H1 (cell line): Measurements from ENCODE around the gene DNAH12. TPM values are rescaled to one million over a fixed set of nuclear protein-coding genes. Genes with fewer than 3 reads are reported as not detected.

ENCODE experiments used
- CTCF ChIA-PET: fragments of 300-600 bp; sonication (Branson Sonifier 250); formaldehyde crosslinking; loops from one replicate; lab custom pipeline; 2021; ENCODE audit not compliant: partially characterized antibody; lab: Charles Lee
- POLR2A ChIA-PET: fragments of 300-600 bp; sonication (Branson Sonifier 250); formaldehyde crosslinking; loops from one replicate; lab custom pipeline; 2021; ENCODE audit warnings: inconsistent platforms; ENCODE audit not compliant: partially characterized antibody; lab: Charles Lee
- DNase-seq, 2 experiments: peaks; one replicate each; pipeline versions ENCODE4 v3.0.0 to v3.0.0-alpha.2; 2010 to 2022; ENCODE audit warnings: low spot score in 2 of 2, low read depth in 1 of 2, mixed read lengths in 1 of 2
- FAIRE-seq: peaks from 2 replicates; lab custom pipeline; 2011; peaks lifted over from hg19 to GRCh38; lab: Jason Lieb, UNC
- H2AFZ ChIP-seq: 2 replicates; pipeline ENCODE4 v1.8.1; 2012; ENCODE audit warnings: low read length, inconsistent platforms
- H2AK5ac ChIP-seq: 2 replicates; pipeline ENCODE4 v1.6.1; 2013; ENCODE audit warnings: low read depth, low read length
- H2BK120ac ChIP-seq: replicated peaks from 2 replicates; pipeline ENCODE3; 2013; ENCODE audit warnings: low read depth, low read length, inconsistent platforms
- H2BK12ac ChIP-seq: 2 replicates; pipeline ENCODE4 v1.6.1; 2013; ENCODE audit warnings: low read depth, low read length
- H2BK15ac ChIP-seq: 2 replicates; pipeline ENCODE4 v1.6.1; 2013; ENCODE audit warnings: low read length
- H2BK20ac ChIP-seq: 2 replicates; pipeline ENCODE4 v1.6.1; 2013; ENCODE audit warnings: low read length
- H2BK5ac ChIP-seq: 2 replicates; pipeline ENCODE4 v1.6.1; 2013; ENCODE audit warnings: low read depth, low read length
- H3K14ac ChIP-seq: 2 replicates; pipeline ENCODE4 v1.6.1; 2013; ENCODE audit warnings: inconsistent platforms; ENCODE audit not compliant: insufficient read length
- H3K18ac ChIP-seq: 2 replicates; pipeline ENCODE4 v1.6.1; 2013; ENCODE audit warnings: low read length; ENCODE audit errors: extremely low read depth
- H3K23ac ChIP-seq: 2 replicates; pipeline ENCODE4 v1.6.1; 2013; ENCODE audit warnings: inconsistent platforms; ENCODE audit not compliant: insufficient read length
- H3K23me2 ChIP-seq: 2 replicates; pipeline ENCODE4 v1.6.1; 2013; ENCODE audit warnings: low read depth, low read length
- H3K27ac ChIP-seq: 2 replicates; pipeline ENCODE4 v1.6.1; 2011; ENCODE audit warnings: low read depth, low read length, inconsistent platforms
- H3K27me3 ChIP-seq, 4 experiments: replicated peaks in 1 of 4; 1 replicate in 1 of 4; 2 replicates in 3 of 4; pipeline versions ENCODE4 v1.6.1 to v1.8.1; 2011 to 2013; ENCODE audit warnings: low read length in 3 of 4, mild to moderate bottlenecking in 3 of 4, inconsistent platforms in 2 of 4, mixed read lengths in 2 of 4, moderate library complexity in 1 of 4; ENCODE audit not compliant: control insufficient read depth in 3 of 4, insufficient read depth in 3 of 4; ENCODE audit errors: extremely low read depth in 1 of 4
- H3K36me3 ChIP-seq, 4 experiments: 2 replicates each; pipeline versions ENCODE4 v1.6.1 to v1.8.1; 2011 to 2013; ENCODE audit warnings: mild to moderate bottlenecking in 4 of 4, low read length in 3 of 4, moderate library complexity in 2 of 4, control low read depth in 1 of 4, inconsistent platforms in 1 of 4; ENCODE audit not compliant: insufficient read depth in 4 of 4, control insufficient read depth in 2 of 4
- H3K4ac ChIP-seq: replicated peaks from 2 replicates; pipeline ENCODE3; 2013; ENCODE audit warnings: low read length, low read depth, mixed read lengths, inconsistent platforms; ENCODE audit not compliant: insufficient read length
- H3K4me1 ChIP-seq, 4 experiments: replicated peaks in 1 of 4; 1 replicate in 1 of 4; 2 replicates in 3 of 4; pipeline versions ENCODE4 v1.6.1 to v1.8.1; 2011 to 2013; ENCODE audit warnings: low read length in 3 of 4, inconsistent platforms in 2 of 4, mixed read lengths in 1 of 4; ENCODE audit not compliant: insufficient read depth in 4 of 4, control insufficient read depth in 3 of 4
- H3K4me2 ChIP-seq, 2 experiments: 2 replicates each; pipeline versions ENCODE4 v1.6.1 to v1.8.1; 2011 to 2013; ENCODE audit warnings: low read depth in 2 of 2, low read length in 2 of 2, control low read depth in 1 of 2, inconsistent platforms in 1 of 2, mild to moderate bottlenecking in 1 of 2; ENCODE audit not compliant: insufficient read depth in 1 of 2
- H3K4me3 ChIP-seq, 4 experiments: fragments of 200-600, 300-600 bp in 1 of 4; sonication (generic), shearing (Covaris generic), sonication (Bioruptor Twin) in 1 of 4; 2 replicates each; pipeline versions ENCODE4 v1.5.1 to v1.8.1; 2011 to 2016; ENCODE audit warnings: low read length in 4 of 4, low read depth in 3 of 4, control low read depth in 2 of 4, inconsistent platforms in 2 of 4, mild to moderate bottlenecking in 2 of 4, mixed read lengths in 1 of 4, moderate library complexity in 1 of 4; ENCODE audit not compliant: insufficient read depth in 2 of 4; ENCODE audit errors: extremely low read depth in 1 of 4
- H3K56ac ChIP-seq: replicated peaks from 2 replicates; pipeline ENCODE3; 2013; ENCODE audit warnings: low read depth, mild to moderate bottlenecking, mixed read lengths, low read length, inconsistent platforms; ENCODE audit not compliant: insufficient read length
- H3K79me1 ChIP-seq: 2 replicates; pipeline ENCODE4 v1.6.1; 2013; ENCODE audit warnings: low read depth, low read length, control low read depth
- H3K79me2 ChIP-seq, 2 experiments: 2 replicates each; pipeline versions ENCODE4 v1.6.1 to v1.8.1; 2012 to 2013; ENCODE audit warnings: low read length in 2 of 2, mild to moderate bottlenecking in 2 of 2, inconsistent platforms in 1 of 2; ENCODE audit not compliant: insufficient read depth in 2 of 2, control insufficient read depth in 1 of 2
- H3K9ac ChIP-seq, 4 experiments: replicated peaks in 1 of 4; 1 replicate in 1 of 4; 2 replicates in 3 of 4; pipeline versions ENCODE4 v1.6.1 to v1.8.1; 2011 to 2013; ENCODE audit warnings: low read depth in 3 of 4, low read length in 3 of 4, control low read depth in 2 of 4, mild to moderate bottlenecking in 2 of 4, moderate library complexity in 2 of 4, inconsistent platforms in 1 of 4; ENCODE audit errors: extremely low read depth in 1 of 4
- H3K9me3 ChIP-seq, 2 experiments: 2 replicates each; pipeline versions ENCODE4 v1.6.1 to v1.8.1; 2012 to 2013; ENCODE audit warnings: mild to moderate bottlenecking in 2 of 2, moderate library complexity in 2 of 2, control low read depth in 1 of 2, inconsistent platforms in 1 of 2, low read depth in 1 of 2, low read length in 1 of 2, mixed read lengths in 1 of 2; ENCODE audit not compliant: insufficient read depth in 2 of 2
- H4K20me1 ChIP-seq, 2 experiments: replicated peaks in 1 of 2; 2 replicates each; pipeline versions ENCODE3 to v1.8.1; 2011 to 2013; ENCODE audit warnings: inconsistent platforms in 2 of 2, low read length in 2 of 2, mild to moderate bottlenecking in 1 of 2; ENCODE audit not compliant: insufficient read depth in 2 of 2, control insufficient read depth in 1 of 2
- H4K5ac ChIP-seq: 2 replicates; pipeline ENCODE4 v1.6.1; 2013; ENCODE audit warnings: low read length, low read depth, mixed read lengths, inconsistent platforms; ENCODE audit not compliant: insufficient read length
- H4K8ac ChIP-seq: 2 replicates; pipeline ENCODE4 v1.8.0; 2013; ENCODE audit warnings: mild to moderate bottlenecking, moderate library complexity, low read length, inconsistent platforms; ENCODE audit not compliant: insufficient read depth; ENCODE audit errors: extremely low read depth
- H4K91ac ChIP-seq: replicated peaks from 2 replicates; pipeline ENCODE3; 2013; ENCODE audit warnings: low read length, mixed read lengths, inconsistent platforms; ENCODE audit not compliant: insufficient read length
- CHD1 ChIP-seq: IDR thresholded peaks from 2 replicates; pipeline ENCODE4 v1.6.1; 2012; ENCODE audit warnings: low read depth, low read length, improper control_type of control experiment
- CTCF ChIP-seq, 3 experiments: IDR thresholded peaks; 1 replicate in 2 of 3; 2 replicates in 1 of 3; pipeline versions ENCODE4 v1.5.1 to v1.6.1; 2011; ENCODE audit warnings: low read length in 3 of 3, mild to moderate bottlenecking in 3 of 3, inconsistent platforms in 2 of 3, low read depth in 1 of 3, moderate library complexity in 1 of 3; ENCODE audit not compliant: insufficient read depth in 1 of 3; ENCODE audit errors: control extremely low read depth in 1 of 3
- GTF2F1 ChIP-seq: IDR thresholded peaks from 2 replicates; pipeline ENCODE4 v1.6.1; 2012; ENCODE audit warnings: low read depth, low read length, improper control_type of control experiment, borderline replicate concordance
- HDAC6 ChIP-seq: IDR thresholded peaks from one replicate; pipeline ENCODE4 v1.7.1; 2012; ENCODE audit warnings: low read depth, mild to moderate bottlenecking, inconsistent platforms, low read length, moderate library complexity
- RBBP5 ChIP-seq: IDR thresholded peaks from 2 replicates; pipeline ENCODE4 v1.7.1; 2012; ENCODE audit warnings: low read depth, mild to moderate bottlenecking, inconsistent platforms, low read length, moderate library complexity, borderline replicate concordance
- RNF2 ChIP-seq: fragments of 200-900, 300-1000 bp; sonication (generic); IDR thresholded peaks from 2 replicates; pipeline ENCODE4 v1.7.1; 2016; ENCODE audit warnings: borderline replicate concordance, low read depth, mild to moderate bottlenecking, antibody characterized with exemption, low read length; ENCODE audit not compliant: poor library complexity, severe bottlenecking; ENCODE audit errors: missing control alignments
- SIN3A ChIP-seq, 2 experiments: IDR thresholded peaks in 1 of 2; conservative IDR thresholded peaks in 1 of 2; 2 replicates each; pipeline ENCODE4 v1.6.1; 2011 to 2012; ENCODE audit warnings: low read length in 2 of 2, improper control_type of control experiment in 1 of 2, low read depth in 1 of 2, mild to moderate bottlenecking in 1 of 2
- SIRT6 ChIP-seq: IDR thresholded peaks from one replicate; pipeline ENCODE4 v1.7.1; 2012; ENCODE audit warnings: low read length, inconsistent platforms
- USF2 ChIP-seq: IDR thresholded peaks from 2 replicates; pipeline ENCODE4 v1.6.1; 2011; ENCODE audit warnings: low read length, improper control_type of control experiment
- YY1 ChIP-seq: IDR thresholded peaks from 2 replicates; pipeline ENCODE4 v1.6.1; 2011; ENCODE audit warnings: low read depth, mild to moderate bottlenecking, low read length
- WGBS, 2 experiments: shearing (Covaris generic) in 1 of 2; methylation state at CpG; one replicate each; pipeline versions ENCODE4 v1.1.6 to v1.1.7; 2013 to 2015; ENCODE audit warnings: low lambda C conversion rate in 2 of 2, mixed read lengths in 2 of 2, inconsistent platforms in 1 of 2, low coverage in 1 of 2, missing lambda C conversion rate in 1 of 2; ENCODE audit not compliant: insufficient replicate concordance in 2 of 2, insufficient coverage in 1 of 2, insufficient read length in 1 of 2; ENCODE audit errors: extremely low coverage in 1 of 2, missing lambda C conversion rate in 1 of 2; 5-methylcytosine and 5-hydroxymethylcytosine counted together
- polyA plus RNA-seq, 7 experiments: library from polyadenylated mRNA; depleted of rRNA in 3 of 7; stranded (reverse) in 5 of 7; unstranded in 2 of 7; fragments of >200 nt in 5 of 7; fragments of 200-250 nt in 2 of 7; gene quantifications; 1 replicate in 5 of 7; 2 replicates in 1 of 7; 4 replicates in 1 of 7; pipeline versions ENCODE4 v1.2.1 to v1.2.3, GENCODE V29; 2011 to 2013; ENCODE audit warnings: missing spikeins in 2 of 7, mixed read lengths in 2 of 7
- total RNA-seq: library from RNA; stranded (reverse); fragmentation: NEBNext Ultra II Directional; extraction: Animal tissue kit (Norgen Biotek cat#: 25700); gene quantifications from 2 replicates; pipeline ENCODE4 v1.2.1, GENCODE V29; 2021

Gene DNAH12
- total and polyA plus RNA-seq, 2 of the 8 experiments (the other 6 are each of a cell fraction or from before 2014, with no cell fraction given) = not detected

- Histone ChIP-seq H3K9me3 (no peaks in the 10 kb centered on the region), H3K4me3 (no peak overlapping the region), H3K56ac (no peak overlapping the region), H4K20me1 (no peaks in the 10 kb centered on the region), H4K91ac (no peak overlapping the region), H4K8ac (no peak overlapping the region), H3K23me2 (no peaks in the 10 kb centered on the region), H2BK20ac (no peak overlapping the region), H2BK12ac (no peak overlapping the region), H3K14ac (no peak overlapping the region), H3K4me1 (no peaks in the 10 kb centered on the region), H4K5ac (no peak overlapping the region), H3K79me1 (no peaks in the 10 kb centered on the region), H2BK5ac (no peak overlapping the region), H2AFZ (no peak overlapping the region), H2BK120ac (no peak overlapping the region), H3K9ac (no peak overlapping the region), H3K18ac (no peak overlapping the region), H3K4me2 (no peak overlapping the region), H2BK15ac (no peak overlapping the region), H3K4ac (no peak overlapping the region), H3K79me2 (no peaks in the 10 kb centered on the region), H2AK5ac (no peak overlapping the region), H3K27me3 (no peaks in the 10 kb centered on the region), H3K36me3 (no peaks in the 10 kb centered on the region), H3K27ac (no peak overlapping the region), H3K23ac (no peak overlapping the region)
- no peak for FAIRE-seq
- ChIA-PET CTCF (interaction anchor here (0.6 to 0.9 kb wide), 2 partner anchors 23 to 48 kb away, joined by 3 to 4 read pairs; no protein-coding TSS in a partner anchor), POLR2A (no interaction called here)
- WGBS, 2 experiments = 89% methylated on average over 2 of the region's 2 CpGs; no CpG with 5 or more reads in 1 of the 2 experiments
- no peak for DNase-seq
- TF ChIP-seq YY1 = no peak
- no peak for TF ChIP-seq SIN3A (conservative IDR thresholded peaks at IDR 0.05 in 1 of 2, IDR thresholded peaks at IDR 0.05 in 1 of 2; ENCODE audit: low read depth in 1 of 2, low read length in 2 of 2)
- no peak for TF ChIP-seq CHD1
- no peak for TF ChIP-seq CTCF (IDR thresholded peaks at IDR 0.05; ENCODE audit: control extremely low read depth in 1 of 3, insufficient read depth in 1 of 3, low read depth in 1 of 3, low read length in 3 of 3)
- TF ChIP-seq RBBP5 = no peak
- no peak for TF ChIP-seq USF2
- TF ChIP-seq RNF2 = no peak
- no peak for TF ChIP-seq SIRT6
- no peak for TF ChIP-seq HDAC6
- TF ChIP-seq GTF2F1 = no peak
Observed at GRCh38 chr3:57420001-57420400, 124.1 kb downstream of the DNAH12 start.
